GM20431 (cell line): Measurements from ENCODE around the gene CDK5R1.

ENCODE experiments used
- in situ Hi-C: fragments of 300-500 bp; cut with MseI, MboI; formaldehyde crosslinking; loops from one replicate; pipeline ENCODE4 v1.15.0; 2020; ENCODE audit warnings: low sequenced_read_pairs; ENCODE audit not compliant: unreplicated experiment

CDK5R1 gene

DNA sequence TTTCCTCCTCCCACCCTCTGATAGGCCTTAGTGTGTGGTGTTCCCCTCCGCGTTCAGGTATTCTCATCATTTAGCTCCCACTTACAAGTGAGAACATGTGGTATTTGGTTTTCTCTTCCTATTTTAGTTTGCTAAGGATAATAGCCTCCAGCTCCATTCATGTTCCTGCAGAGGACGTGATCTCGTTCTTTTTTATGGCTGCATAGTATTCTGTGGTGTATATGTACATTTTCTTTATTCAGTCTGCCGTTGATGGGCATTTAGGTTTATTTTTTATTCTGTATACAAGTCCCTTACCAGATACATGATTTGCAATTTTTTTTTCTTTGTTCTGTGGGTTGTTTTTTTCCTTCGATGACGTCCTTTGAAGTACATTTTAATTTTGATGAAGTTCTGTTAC lies 18.8 kb upstream of the CDK5R1 start:
- in situ Hi-C loops, result loop anchor here (25.0 kb wide), 1 partner anchor 294 kb away; no protein-coding TSS in a partner anchor

DNA sequence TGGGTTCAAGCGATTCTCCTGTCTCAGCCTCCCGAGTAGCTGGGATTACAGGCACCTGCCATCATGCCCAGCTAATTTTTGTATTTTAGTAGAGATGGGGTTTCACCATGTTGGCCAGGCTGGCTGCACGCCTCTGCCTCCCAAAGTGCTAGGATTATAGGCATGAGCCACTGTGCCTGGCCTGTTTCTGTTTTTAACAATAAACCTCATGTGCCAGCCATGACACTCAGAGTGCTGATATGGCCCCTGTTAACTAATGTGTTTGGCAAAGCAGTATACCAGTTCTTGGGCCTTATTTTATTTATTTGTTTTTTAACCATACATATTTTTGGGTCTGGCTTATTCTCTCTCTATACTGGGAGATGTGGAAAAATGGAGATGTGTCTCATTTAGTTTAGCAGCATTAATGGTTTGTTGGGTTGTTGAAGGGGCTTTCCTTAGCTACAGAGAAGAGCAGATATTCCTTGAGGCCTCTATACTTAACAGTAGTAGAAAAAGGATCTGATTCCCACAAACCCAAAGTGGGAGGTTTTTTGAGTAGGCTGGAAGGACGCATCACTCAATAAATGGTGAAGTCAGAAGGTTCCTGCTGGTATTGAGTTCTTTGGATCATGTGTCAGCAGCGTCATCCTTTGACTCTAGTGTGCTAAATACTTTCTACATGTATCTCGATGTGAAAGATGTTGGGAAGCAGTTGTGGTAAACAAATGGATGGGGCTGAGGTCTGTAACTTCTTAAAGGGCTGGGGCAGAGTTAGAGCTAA lies 16.2 kb upstream of the CDK5R1 start:
- in situ Hi-C loops, result loop anchor here (25.0 kb wide), 1 partner anchor 292 kb away; no protein-coding TSS in a partner anchor

DNA sequence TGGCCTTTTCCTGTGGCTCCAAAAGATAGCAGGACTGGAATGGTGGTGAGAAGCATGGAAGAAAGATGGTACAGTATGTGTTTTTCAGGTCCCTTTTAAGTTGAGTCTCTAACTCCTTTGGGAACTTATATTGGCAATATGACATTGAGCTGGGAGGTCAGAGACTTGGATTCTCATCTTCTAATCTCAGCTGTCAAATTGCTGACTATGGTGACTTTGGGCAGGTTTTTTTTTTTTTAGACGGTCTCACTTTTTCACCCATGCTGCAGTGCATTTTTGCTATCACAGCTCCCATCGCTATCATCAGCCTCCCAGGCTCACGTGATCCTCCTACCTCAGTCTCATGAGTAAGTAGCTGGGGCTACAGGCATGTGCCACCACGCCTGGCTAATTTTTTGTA lies 15.1 kb upstream of the CDK5R1 start:
- in situ Hi-C loops, result loop anchor here (25.0 kb wide), 1 partner anchor 291 kb away; no protein-coding TSS in a partner anchor

DNA sequence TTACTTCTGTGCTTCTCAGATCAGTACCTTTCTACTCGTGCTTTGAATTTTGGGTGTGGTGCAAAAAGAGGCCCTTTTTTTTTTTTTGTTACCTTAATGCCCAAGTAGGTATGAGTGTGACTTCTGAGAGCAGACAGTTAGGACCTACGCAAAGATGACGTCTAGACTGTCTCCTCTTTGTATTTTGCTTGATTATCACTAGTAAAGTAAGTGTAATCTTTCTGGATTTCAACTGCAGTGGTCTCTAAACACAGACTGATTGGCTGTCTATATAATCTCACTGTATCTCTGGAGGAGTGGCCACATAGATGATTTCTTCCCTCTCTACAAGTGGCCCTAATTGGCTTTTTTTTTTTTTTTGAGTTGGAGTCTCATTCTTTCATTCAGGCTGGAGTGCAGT lies 11.5 kb upstream of the CDK5R1 start:
- in situ Hi-C loops, result loop anchor here (25.0 kb wide), 1 partner anchor 137 kb away; no protein-coding TSS in a partner anchor

DNA sequence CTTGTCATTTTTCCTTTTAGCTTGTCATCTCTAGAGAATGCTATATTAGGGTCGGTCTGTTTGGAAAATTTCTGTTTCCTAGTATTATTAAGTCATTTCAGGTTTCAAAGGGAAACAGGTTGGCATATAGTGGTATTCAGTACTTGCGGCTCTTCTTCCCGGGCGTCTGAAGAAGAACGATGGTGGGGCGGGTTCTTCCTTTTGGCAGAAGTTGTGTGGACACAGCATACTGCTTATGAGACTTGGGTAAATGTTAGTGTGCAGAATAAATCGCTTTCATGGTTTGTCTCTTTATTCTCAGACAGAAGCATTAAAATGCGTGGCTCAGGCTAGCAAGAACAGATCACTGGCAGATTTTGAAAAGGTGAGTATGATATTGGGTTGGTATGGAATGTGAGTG lies 9.6 kb upstream of the CDK5R1 start:
- in situ Hi-C loops, result loop anchor here (25.0 kb wide), 1 partner anchor 135 kb away; no protein-coding TSS in a partner anchor

DNA sequence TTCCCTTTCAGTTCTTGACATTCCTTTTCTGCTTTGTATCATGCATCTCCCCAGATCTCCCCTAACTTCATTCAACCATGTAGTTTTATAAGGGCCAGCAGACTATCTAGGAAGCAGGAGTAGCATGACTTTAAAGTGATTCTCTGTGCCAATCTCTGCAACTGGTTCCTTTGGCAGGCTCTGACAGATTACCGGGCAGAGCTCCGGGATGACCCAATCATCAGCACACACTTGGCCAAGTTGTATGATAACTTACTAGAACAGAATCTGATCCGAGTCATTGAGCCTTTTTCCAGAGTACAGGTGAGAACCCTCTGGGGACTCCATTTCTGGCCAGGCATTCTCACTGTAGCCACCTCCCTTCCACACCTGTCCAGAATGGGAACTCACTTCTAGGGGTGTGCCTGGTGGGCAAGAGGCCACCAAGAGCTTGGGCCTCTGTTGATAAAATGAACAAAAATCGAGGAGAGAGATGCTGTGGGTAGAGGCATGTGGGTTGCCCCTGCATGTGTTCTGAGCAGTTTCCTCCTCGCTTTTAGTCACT lies 7.6 kb upstream of the CDK5R1 start:
- in situ Hi-C loops, result loop anchor here (25.0 kb wide), 1 partner anchor 133 kb away; no protein-coding TSS in a partner anchor

DNA sequence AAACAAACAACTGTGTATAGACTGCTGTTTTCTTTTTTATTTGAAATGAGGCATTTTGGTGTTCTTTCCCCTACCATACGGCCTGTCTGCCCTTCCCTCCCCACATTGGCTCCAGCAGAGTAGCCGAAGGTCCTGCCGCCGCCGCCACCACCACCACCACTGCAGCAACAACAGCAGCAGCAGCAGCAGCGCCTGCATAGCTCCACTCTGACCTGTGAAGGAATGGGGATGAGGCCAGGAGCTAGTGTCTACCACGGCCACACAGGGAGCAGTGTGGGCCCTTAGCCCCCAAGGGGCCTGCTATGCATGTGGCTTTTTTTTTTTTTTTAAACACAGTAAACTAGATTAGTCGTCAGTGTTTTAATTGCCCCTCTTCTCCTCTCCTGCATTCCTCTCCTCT lies 5.6 kb upstream of the CDK5R1 start:
- in situ Hi-C loops, result loop anchor here (25.0 kb wide), 1 partner anchor 131 kb away; no protein-coding TSS in a partner anchor

DNA sequence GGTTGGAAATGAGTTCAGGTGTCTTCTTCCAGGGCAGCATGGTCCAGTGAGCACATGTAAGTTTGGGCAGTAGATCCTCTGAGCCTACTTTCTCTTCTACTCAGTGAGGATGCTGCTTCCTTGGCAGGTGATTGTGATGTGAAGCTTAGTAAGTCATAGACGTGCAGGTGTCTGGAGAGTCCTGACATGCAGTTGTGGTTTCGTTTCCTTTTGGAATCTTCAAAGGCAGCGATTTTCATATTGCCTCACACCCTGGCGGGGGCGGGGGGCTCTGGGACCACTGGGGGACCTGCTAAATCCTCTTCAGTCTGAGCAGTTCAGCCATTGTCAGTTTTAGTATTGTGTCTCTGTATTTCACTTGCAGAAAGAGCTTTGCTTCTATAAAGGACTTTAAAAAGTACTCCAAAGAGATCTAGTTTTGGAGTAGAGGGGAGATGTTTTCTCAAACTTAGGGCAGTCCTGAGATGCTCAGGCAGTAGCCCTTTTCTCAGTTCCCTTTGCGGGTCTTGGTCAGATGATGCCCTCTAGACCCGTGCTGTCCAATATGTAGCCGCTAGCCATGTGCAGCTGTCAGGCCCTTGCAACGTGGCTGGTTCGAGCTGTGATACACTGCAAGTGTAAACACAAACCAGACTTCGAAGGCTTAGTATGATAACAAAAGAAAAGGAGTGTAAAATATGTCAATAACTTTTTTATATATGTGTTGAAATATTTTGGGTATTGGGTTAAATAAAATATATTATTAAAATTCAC lies 4.0 kb upstream of the CDK5R1 start:
- in situ Hi-C loops, result loop anchor here (25.0 kb wide), 1 partner anchor 130 kb away; no protein-coding TSS in a partner anchor

DNA sequence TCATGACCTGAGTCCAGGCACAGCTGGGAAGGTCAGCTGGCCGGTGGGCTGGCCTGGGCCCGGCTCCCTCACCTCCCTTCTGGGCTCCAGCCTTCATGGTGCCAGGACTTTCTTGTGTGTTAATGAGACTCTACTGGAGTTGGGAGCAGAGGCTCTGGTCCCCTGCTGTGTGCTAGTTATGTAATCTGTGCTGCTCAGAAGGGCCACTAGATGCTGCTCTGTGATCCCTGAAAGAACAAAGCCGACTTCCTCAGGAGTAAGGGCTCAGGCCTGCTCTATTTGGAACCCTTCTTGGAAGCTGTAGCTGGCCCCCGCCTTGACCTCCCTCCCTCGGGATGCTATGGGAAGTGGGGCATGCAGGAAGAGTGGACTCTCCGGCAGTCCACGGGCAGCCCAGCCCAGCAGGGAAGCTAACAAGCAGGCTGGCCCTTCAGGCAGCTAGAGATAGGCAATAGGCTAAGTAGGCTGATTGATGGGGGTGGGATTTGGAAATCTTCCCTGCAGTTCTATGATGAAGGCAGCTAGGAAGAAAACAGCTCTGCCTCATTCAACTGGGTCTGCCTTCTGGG lies 3.3 kb upstream of the CDK5R1 start:
- in situ Hi-C loops, result loop anchor here (25.0 kb wide), 1 partner anchor 129 kb away; no protein-coding TSS in a partner anchor

DNA sequence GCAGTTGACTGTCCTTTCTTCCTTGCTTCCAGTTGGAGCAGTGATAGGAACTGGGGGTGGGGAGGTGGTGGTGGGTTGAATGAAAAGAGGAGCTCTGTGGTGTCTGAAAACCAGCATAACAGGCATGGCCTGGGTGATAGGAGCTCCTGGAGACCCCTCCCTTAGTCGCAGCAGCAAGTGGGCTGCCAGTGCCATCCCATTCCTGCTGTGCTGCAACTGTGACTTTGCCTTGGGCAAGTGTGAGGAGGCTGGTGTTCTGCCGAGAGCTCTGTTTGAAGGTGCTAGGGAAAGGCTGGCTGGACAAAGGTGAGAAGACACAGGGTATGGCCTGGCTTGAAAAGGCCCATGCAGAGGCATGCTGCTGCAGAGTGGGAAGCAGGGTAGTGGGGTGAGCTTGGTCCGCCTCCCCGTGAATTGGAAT lies 2.7 kb upstream of the CDK5R1 start:
- in situ Hi-C loops, result loop anchor here (25.0 kb wide), 1 partner anchor 128 kb away; no protein-coding TSS in a partner anchor

DNA sequence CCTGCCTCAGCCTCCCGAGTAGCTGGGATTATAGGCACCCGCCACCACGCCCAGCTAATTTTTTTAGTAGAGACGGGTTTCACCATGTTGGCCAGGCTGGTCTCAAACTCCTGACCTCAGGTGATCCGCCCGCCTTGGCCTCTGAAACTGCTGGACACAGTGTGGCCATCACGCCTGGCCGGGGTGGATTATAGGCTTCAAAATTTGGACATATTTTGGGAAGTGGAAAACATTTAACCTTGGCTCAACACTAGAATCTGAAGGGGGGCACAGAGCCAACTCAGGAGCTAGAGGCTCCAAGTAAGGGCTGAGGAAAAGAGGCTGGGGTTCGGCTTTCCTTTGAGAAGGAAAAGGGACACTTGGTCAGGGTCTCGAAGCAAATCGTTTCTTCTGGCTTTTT lies 2.2 kb upstream of the CDK5R1 start:
- in situ Hi-C loops, result loop anchor here (25.0 kb wide), 1 partner anchor 128 kb away; no protein-coding TSS in a partner anchor

DNA sequence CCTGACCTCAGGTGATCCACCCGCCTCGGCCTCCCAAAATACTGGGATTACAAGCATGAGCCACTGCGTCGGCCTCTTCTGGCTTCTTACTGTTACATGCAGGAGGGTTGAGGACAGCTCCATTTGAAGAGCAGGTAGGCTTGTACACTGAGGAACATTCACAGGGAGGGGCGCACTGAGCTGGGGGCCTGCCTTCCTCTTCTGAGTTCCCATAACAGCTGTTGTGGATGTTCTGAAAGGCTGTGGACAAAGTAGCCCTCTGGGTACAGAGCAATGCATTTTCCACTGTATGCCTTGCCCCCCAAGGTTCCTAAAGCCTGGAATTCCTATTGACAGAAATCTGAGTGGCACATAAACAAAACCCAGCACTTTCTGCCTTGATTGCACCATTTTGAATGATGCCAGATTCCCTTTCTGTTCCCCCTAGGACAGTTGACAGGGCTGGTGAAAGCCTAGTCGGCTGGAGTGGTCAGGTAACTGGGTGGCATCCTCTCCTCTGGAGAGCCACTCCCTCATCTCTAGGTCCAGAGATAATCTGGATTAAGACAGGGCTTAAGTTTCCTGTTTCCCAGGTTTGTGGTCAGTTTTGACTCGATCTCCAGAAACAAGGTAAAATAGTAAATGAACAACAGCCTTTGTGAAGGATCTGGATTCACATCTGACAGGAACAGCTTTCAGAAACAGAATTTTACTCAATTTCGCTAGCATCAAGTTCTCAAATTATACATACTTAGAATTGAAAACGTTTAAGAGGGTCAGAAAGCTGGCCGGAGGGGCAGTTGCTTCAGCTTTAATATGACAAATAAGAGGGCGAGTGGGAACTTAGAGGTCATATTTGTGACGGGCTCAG lies 1.3 kb upstream of the CDK5R1 start:
- in situ Hi-C loops, result loop anchor here (25.0 kb wide), 1 partner anchor 127 kb away; no protein-coding TSS in a partner anchor

DNA sequence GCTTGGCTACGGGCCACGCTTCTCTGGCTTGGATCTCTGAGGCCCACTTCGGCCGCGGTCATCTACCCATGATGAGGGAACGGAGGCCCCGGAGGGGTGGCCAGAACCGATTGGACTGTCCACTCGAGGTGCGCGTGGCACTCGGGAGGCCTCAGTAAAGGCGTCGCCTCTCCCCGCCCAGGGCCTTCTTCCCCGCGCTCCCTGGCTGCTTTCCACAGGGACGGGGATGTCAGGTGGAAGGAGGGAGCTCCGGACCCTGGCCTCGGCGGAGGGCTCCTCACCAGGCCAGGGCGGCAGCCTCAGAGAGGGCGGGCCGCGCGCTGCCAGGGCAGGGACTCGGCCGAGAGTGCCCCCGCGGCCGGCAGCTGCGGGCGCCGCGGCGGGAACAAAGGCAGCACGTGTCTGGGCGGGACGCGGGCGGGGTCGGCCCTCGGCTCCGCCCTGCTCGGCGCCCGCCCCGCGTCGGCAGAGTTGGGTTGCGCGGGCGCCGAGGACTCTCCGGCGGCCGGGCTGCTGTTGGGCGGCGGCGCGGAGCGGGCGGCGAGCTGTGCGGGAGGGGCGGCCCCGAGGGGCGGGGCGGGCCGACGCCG lies 587 bp upstream of the CDK5R1 start:
- in situ Hi-C loops, result loop anchor here (25.0 kb wide), 1 partner anchor 126 kb away; no protein-coding TSS in a partner anchor

DNA sequence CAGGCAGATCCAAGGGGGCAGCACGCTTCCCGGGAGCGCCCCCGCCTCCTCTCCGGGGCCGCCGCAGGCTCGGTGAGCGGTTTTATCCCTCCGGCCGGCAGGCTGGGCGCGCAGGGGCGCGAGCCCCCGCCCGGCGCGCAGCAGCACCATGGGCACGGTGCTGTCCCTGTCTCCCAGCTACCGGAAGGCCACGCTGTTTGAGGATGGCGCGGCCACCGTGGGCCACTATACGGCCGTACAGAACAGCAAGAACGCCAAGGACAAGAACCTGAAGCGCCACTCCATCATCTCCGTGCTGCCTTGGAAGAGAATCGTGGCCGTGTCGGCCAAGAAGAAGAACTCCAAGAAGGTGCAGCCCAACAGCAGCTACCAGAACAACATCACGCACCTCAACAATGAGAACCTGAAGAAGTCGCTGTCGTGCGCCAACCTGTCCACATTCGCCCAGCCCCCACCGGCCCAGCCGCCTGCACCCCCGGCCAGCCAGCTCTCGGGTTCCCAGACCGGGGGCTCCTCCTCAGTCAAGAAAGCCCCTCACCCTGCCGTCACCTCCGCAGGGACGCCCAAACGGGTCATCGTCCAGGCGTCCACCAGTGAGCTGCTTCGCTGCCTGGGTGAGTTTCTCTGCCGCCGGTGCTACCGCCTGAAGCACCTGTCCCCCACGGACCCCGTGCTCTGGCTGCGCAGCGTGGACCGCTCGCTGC lies 832 bp downstream of the CDK5R1 start:
- in situ Hi-C loops, result loop anchor here (25.0 kb wide), 1 partner anchor 125 kb away; no protein-coding TSS in a partner anchor

DNA sequence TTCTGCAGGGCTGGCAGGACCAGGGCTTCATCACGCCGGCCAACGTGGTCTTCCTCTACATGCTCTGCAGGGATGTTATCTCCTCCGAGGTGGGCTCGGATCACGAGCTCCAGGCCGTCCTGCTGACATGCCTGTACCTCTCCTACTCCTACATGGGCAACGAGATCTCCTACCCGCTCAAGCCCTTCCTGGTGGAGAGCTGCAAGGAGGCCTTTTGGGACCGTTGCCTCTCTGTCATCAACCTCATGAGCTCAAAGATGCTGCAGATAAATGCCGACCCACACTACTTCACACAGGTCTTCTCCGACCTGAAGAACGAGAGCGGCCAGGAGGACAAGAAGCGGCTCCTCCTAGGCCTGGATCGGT lies 1.4 kb downstream of the CDK5R1 start:
- in situ Hi-C loops, result loop anchor here (25.0 kb wide), 1 partner anchor 124 kb away; no protein-coding TSS in a partner anchor

DNA sequence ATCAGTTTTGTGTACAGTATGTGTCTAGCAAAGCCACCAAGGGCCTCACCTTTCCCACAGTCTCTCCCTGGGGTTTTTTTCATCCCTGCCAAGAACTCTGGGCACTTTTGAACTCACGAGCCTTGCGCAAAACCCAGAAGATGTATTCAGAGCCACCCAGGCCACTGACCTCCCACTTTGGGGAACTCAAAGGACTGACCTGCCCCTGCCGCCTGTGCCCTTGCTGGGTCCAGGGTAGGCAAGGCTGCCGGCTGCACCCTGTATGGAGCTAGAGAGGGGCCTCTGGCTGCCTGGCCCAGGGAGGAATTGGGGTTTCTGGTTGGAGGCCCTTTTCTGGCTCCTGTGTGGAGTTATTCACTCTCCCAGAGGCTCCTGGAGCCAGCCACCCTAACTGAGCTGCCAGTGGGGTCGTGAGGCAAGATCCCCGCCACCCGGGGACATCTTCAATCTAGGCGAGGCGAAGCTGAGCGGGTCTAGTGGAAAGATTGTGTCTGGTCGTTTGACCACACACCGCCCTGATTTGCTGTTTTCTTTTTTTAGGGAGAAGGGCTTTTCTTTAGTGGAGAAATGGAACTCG lies 1.9 kb downstream of the CDK5R1 start:
- in situ Hi-C loops, result loop anchor here (25.0 kb wide), 1 partner anchor 124 kb away; no protein-coding TSS in a partner anchor

DNA sequence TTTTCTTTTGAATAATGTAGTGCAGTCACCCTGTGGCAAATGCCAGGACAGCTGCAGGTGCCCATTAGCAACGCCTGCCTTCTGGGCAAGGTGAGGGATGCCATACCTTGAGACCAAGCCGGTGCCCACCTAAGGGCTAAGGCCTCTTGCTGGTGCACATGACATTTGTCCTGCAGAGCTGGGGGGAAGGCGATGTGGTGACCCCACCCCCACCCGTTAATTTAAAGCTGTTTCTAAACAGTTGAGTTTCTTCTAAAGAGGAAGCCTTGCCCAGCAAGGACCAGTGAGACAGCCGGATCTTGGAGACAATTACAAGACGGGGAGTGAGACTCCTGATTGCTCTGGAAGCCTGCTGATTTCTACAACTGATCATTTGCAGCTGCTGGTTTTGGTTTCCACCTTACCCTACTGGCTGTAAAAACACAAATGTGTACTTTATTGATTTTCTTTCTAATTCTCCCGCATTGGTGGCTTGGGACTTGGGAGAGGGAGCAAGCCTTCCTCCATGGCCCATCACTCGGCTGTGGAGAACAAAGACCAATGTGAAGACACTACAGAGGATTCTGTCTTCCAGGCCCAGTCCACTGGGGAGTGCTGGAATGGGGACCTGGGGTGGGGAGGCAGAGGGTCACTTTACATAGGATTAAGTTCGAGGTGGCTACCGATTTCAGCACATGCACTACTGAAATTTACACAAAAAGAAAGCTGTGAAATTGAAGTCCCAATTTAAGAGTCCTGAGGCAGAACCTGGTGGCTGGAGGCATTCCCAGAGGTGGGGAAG lies 2.7 kb downstream of the CDK5R1 start:
- in situ Hi-C loops, result loop anchor here (25.0 kb wide), 1 partner anchor 123 kb away; no protein-coding TSS in a partner anchor
